Transverse colon (tissue), 4 donors: ENCODE data around the gene TNC. TPM values are rescaled to one million over a fixed set of nuclear protein-coding genes. Genes with fewer than 3 reads are reported as not detected.
A peak's percentile ranks its signal among the peaks of the same experiment; 100 is the strongest.
"Not testable (repeated sequence)": the region's sequence is repeated elsewhere in the genome, so short reads cannot be mapped to it uniquely, and the experiment has no call there.

Experiments used
- DNase-seq: peaks from one replicate; pipeline ENCODE4 v3.0.0-alpha.2; 2019
- H3K27ac ChIP-seq, 4 donors: fragments of 200-600 bp; sonication (generic); 2 replicates each; pipeline ENCODE4 v1.5.1; 2016 to 2018; ENCODE audit warnings: inconsistent platforms in 4 of 4
- H3K27me3 ChIP-seq: fragments of 200-600 bp; sonication (generic); 2 replicates; pipeline ENCODE4 v1.5.1; 2017; ENCODE audit warnings: inconsistent platforms
- H3K36me3 ChIP-seq, 4 donors: fragments of 200-600 bp; sonication (generic); 2 replicates each; pipeline ENCODE4 v1.5.1; 2017 to 2019; ENCODE audit warnings: inconsistent platforms in 4 of 4
- H3K4me1 ChIP-seq, 4 donors: fragments of 200-600 bp; sonication (generic); 2 replicates each; pipeline ENCODE4 v1.5.1; 2017 to 2020; ENCODE audit warnings: inconsistent platforms in 4 of 4
- H3K4me3 ChIP-seq, 4 donors: fragments of 200-600 bp; sonication (generic); 1 replicate in 1 of 4; 2 replicates in 3 of 4; pipeline versions ENCODE4 v1.5.1 to v1.6.1; 2017 to 2019; ENCODE audit warnings: inconsistent platforms in 4 of 4
- H3K9me3 ChIP-seq, 2 donors: fragments of 200-600 bp; sonication (generic); 2 replicates each; pipeline ENCODE4 v1.5.1; 2017 to 2019; ENCODE audit warnings: inconsistent platforms in 2 of 2
- EP300 ChIP-seq: sonication (generic); formaldehyde crosslinking; IDR thresholded peaks from one replicate; pipeline ENCODE4 v1.6.1; 2017; ENCODE audit warnings: antibody characterized with exemption, low read depth
- POLR2A ChIP-seq: fragments of 450-650 bp; IDR thresholded peaks from one replicate; pipeline ENCODE4 v1.6.1; 2016; ENCODE audit warnings: antibody characterized with exemption, mild to moderate bottlenecking, moderate library complexity
- POLR2AphosphoS5 ChIP-seq, 3 donors: sonication (generic); formaldehyde crosslinking; IDR thresholded peaks; one replicate each; pipeline ENCODE4 v1.6.1; 2016; ENCODE audit warnings: antibody characterized with exemption in 3 of 3
- WGBS, 2 donors: methylation state at CpG; one replicate each; pipeline ENCODE4 v1.1.5; 2018; ENCODE audit warnings: low coverage in 1 of 2; 5-methylcytosine and 5-hydroxymethylcytosine counted together
- in situ Hi-C, 4 donors: fragments of 200-750 bp; cut with MboI; loops; one replicate each; pipeline versions ENCODE4 v1.15.0 to v1.15.1; 2017; ENCODE audit warnings: low sequenced_read_pairs in 3 of 4, low pct_ligation_motif_present in 1 of 4, low pct_unique_long_range_greater_than_20kb in 1 of 4
- intact Hi-C: fragments of 100-400 bp; cut with DNase I; formaldehyde crosslinking; loops from one replicate; pipeline ENCODE4 v1.15.1; 2023; ENCODE audit warnings: low total_unique reads
- total RNA-seq, 4 donors: library from RNA; depleted of rRNA; stranded (reverse); fragments of >200 nt; gene quantifications; one replicate each; pipeline ENCODE4 v1.1.0, GENCODE V29; 2016
- TF ChIP-seq, protein P1 (sequence below), 5 experiments: fragments of 200-600 bp in 3 of 5; fragments of 450-650 bp in 2 of 5; sonication (generic) in 3 of 5; IDR thresholded peaks; 1 replicate in 2 of 5; 2 replicates in 3 of 5; pipeline ENCODE4 v1.5.1; 2016 to 2017; ENCODE audit warnings: antibody characterized with exemption in 5 of 5, inconsistent platforms in 3 of 5, mild to moderate bottlenecking in 2 of 5, moderate library complexity in 1 of 5

TNC gene
- total RNA-seq, 4 donors from 2014 or later, result 29.4 to 316 (median 61.9) TPM

DNA sequence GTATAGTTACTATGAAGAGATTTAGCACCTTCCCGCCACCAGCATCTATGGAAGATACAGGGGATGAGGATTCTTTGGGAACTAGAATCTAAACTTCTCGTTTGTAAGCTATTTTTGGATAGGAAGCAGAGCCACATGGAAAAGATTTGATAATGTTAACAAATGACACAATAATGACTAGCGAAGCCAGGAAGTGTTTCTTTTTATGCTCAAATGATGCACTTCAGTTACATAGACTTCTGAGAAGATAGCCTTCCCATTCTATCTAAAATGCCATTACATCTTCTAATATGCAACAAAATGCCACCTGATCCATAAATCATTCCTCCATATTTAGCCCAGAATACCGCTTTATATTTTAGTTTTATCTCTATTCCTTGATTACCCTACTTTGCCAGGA is 17.0 kb upstream of the TNC start:
- peak overlapping the region; percentile 41 to 72 (median 60) for H3K27ac ChIP-seq
- 48 to 64% methylated on average over 3 to 4 of the region's 4 CpGs for WGBS, 2 donors
- H3K27me3 ChIP-seq, result no peaks in the 10 kb centered on the region
- DNase-seq, result no peak
- H3K4me3 ChIP-seq, result no peak overlapping the region
- intact Hi-C loops (loop anchor here (10.0 kb wide), 1 partner anchor 100 kb away; no protein-coding TSS in a partner anchor), in situ Hi-C loops (no loop called here)
- H3K9me3 ChIP-seq, result no peaks in the 10 kb centered on the region
- H3K36me3 ChIP-seq, result no peaks in the 10 kb centered on the region
- TF ChIP-seq, protein P1, sequence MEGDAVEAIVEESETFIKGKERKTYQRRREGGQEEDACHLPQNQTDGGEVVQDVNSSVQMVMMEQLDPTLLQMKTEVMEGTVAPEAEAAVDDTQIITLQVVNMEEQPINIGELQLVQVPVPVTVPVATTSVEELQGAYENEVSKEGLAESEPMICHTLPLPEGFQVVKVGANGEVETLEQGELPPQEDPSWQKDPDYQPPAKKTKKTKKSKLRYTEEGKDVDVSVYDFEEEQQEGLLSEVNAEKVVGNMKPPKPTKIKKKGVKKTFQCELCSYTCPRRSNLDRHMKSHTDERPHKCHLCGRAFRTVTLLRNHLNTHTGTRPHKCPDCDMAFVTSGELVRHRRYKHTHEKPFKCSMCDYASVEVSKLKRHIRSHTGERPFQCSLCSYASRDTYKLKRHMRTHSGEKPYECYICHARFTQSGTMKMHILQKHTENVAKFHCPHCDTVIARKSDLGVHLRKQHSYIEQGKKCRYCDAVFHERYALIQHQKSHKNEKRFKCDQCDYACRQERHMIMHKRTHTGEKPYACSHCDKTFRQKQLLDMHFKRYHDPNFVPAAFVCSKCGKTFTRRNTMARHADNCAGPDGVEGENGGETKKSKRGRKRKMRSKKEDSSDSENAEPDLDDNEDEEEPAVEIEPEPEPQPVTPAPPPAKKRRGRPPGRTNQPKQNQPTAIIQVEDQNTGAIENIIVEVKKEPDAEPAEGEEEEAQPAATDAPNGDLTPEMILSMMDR (IDR thresholded peaks at IDR 0.05), result no peak
- peak in 1 of 3 donors; percentile 63 for TF ChIP-seq POLR2AphosphoS5 (IDR thresholded peaks at IDR 0.05)
- TF ChIP-seq EP300, result peak; percentile 79
- peaks cover 0 to 9% (median 0%) of the 10 kb centered on the region in 4 donors for H3K4me1 ChIP-seq

DNA sequence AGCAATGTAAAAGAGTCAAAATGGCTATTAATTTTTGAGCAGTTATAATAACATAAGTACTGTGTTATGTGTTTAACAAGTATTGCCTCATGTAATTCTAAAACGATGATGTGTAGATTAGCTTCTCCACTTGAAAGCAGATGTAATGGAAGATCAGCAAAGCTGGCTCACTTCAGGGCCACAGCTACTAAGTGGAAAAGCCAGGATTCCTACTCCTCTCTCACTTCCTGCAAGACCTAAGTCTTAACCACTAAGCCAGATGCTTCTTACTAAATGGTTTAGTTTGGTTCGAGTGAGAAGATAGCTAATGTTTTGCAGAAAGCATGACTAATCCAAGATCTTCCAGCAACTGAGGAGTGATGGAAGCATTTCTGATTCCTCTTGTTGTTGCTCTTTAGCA is 15.7 kb upstream of the TNC start:
- no peaks in the 10 kb centered on the region for H3K9me3 ChIP-seq
- no peaks in the 10 kb centered on the region for H3K36me3 ChIP-seq
- H3K4me3 ChIP-seq, result no peak overlapping the region
- TF ChIP-seq POLR2AphosphoS5 (IDR thresholded peaks at IDR 0.05), result no peak
- TF ChIP-seq POLR2A, result no peak
- TF ChIP-seq, protein P1 (IDR thresholded peaks at IDR 0.05), result no peak
- TF ChIP-seq EP300, result no peak
- in situ Hi-C loops (no loop called here), intact Hi-C loops (loop anchor here (10.0 kb wide), 1 partner anchor 99 kb away; no protein-coding TSS in a partner anchor)
- H3K27me3 ChIP-seq, result no peaks in the 10 kb centered on the region
- peaks cover 0 to 9% (median 0%) of the 10 kb centered on the region in 4 donors for H3K4me1 ChIP-seq
- 55 to 64% methylated on average over 2 of the region's 2 CpGs for WGBS, 2 donors
- peak overlapping the region; percentile 7 to 72 (median 60) for H3K27ac ChIP-seq
- DNase-seq, result no peak

- peaks cover 0 to 9% (median 0%) of the 10 kb centered on the region in 4 donors for H3K4me1 ChIP-seq
- H3K36me3 ChIP-seq, result no peaks in the 10 kb centered on the region
- WGBS, 2 donors, result 85% methylated on average over 12 of the region's 12 CpGs; no CpG with 5 or more reads in 1 of the 2 donors
- in situ Hi-C loops (no loop called here), intact Hi-C loops (loop anchor here (10.0 kb wide), 1 partner anchor 98 kb away; no protein-coding TSS in a partner anchor)
- no peak overlapping the region for H3K4me3 ChIP-seq
- no peak for DNase-seq
- TF ChIP-seq EP300, result no peak
- TF ChIP-seq, protein P1 (IDR thresholded peaks at IDR 0.05), result no peak
- no peak for TF ChIP-seq POLR2A
- no peak for TF ChIP-seq POLR2AphosphoS5 (IDR thresholded peaks at IDR 0.05)
- no peaks in the 10 kb centered on the region for H3K9me3 ChIP-seq
- H3K27ac ChIP-seq, result peak overlapping the region in 3 of 4 donors; percentile 60 to 72 (median 61)
- no peaks in the 10 kb centered on the region for H3K27me3 ChIP-seq
Measured at GRCh38 chr9:115132648-115133047, 14.7 kb upstream of the TNC start.

DNA sequence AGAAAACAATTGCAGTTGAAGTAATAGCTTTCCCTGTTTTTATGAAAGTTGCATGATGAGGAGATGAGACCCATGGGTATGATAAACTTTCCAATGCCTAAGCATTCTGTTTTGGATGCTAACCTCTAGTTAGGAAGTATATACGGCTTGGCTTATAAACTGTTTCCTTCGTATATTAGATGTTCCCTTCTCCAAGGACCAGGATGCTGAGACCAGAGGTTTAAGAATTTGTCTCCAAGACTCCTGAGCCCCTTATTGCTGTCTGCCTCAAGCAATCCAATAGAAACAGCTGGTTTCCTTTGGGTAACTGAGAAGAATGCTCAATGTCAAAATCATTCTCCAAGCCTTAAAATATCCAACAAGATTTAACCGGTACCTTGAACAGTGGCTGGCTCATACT is 12.2 kb upstream of the TNC start:
- DNase-seq, result no peak
- no peaks in the 10 kb centered on the region for H3K9me3 ChIP-seq
- WGBS, 2 donors, result 61 to 81% methylated on average over 3 of the region's 3 CpGs
- H3K4me3 ChIP-seq, result no peak overlapping the region
- TF ChIP-seq, protein P1 (IDR thresholded peaks at IDR 0.05), result no peak
- TF ChIP-seq POLR2AphosphoS5 (IDR thresholded peaks at IDR 0.05), result no peak
- no peak for TF ChIP-seq POLR2A
- TF ChIP-seq EP300, result no peak
- no peaks in the 10 kb centered on the region for H3K36me3 ChIP-seq
- peak overlapping the region in 2 of 4 donors; percentile 15 to 36 for H3K27ac ChIP-seq
- peaks cover 0 to 2% (median 0%) of the 10 kb centered on the region in 4 donors for H3K4me1 ChIP-seq
- in situ Hi-C loops (no loop called here), intact Hi-C loops (loop anchor here (10.0 kb wide), 1 partner anchor 95 kb away; no protein-coding TSS in a partner anchor)
- H3K27me3 ChIP-seq, result no peaks in the 10 kb centered on the region

- intact Hi-C loops, DNase-seq, H3K27me3 ChIP-seq, H3K4me1 ChIP-seq, H3K27ac ChIP-seq, in situ Hi-C loops, H3K36me3 ChIP-seq, H3K9me3 ChIP-seq, H3K4me3 ChIP-seq: not testable (repeated sequence)
- WGBS, 2 donors, result 87 to 92% methylated on average over 2 to 6 of the region's 6 CpGs
Measured at GRCh38 chr9:115128726-115129125, 10.8 kb upstream of the TNC start.
